ENCODE data around the gene WIPF3.
"Not testable (repeated sequence)": the region's sequence is repeated elsewhere in the genome, so short reads cannot be mapped to it uniquely, and the experiment has no call there.

Gene WIPF3

DNA sequence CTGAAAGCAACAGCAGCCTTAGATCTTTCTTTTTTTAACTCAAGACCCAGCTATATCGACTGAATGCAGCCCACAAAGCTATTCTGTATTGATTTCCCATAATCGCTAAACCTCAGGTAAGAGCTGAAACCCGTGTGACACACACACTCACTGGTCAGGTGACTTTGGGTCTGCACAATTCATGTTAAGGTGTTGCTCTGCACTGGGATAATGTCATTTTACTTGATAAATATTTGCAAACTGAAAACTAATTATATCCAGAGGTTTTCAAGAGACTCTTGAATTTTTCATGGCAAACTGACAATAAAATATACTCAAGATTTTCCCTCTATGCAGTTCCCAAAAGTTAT, 150.2 kb downstream of the WIPF3 start:
- DNase-seq = no peak

GRCh38 chr7:29957521-29958310, 151.4 kb downstream of the WIPF3 start:
- no peak for DNase-seq

DNA sequence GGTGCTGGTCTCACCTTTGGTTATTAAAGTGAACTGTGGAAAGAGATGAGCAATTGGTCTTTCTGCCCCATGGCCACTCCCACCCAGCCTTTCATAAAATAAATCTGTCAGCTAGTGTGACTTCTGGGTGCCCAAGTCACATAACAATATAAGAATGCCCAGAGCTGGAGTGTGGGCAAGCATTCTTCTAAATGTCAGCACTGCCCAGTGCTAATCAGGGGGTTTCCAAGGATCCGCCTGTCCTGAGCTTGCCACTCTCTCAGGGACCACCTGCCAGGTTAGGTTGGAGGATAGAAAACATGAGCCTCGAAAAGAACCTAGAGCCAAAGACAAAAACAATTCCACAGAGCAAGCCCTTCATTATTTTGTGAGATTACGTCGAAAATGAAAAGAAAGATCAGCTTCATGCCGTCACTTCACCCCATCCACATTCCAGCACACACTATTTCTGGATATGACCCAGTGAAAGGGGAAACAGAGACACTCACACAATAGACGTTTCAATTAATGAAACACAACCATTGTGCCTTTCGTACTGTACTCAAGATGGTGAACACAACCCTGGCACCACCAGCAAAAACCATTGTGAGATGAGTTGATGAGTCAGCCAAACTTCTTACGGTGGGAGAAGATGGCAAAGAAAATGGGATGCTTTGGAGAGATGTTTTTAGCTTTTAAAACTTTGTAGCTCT, 152.5 kb downstream of the WIPF3 start:
- no peak for DNase-seq

DNA sequence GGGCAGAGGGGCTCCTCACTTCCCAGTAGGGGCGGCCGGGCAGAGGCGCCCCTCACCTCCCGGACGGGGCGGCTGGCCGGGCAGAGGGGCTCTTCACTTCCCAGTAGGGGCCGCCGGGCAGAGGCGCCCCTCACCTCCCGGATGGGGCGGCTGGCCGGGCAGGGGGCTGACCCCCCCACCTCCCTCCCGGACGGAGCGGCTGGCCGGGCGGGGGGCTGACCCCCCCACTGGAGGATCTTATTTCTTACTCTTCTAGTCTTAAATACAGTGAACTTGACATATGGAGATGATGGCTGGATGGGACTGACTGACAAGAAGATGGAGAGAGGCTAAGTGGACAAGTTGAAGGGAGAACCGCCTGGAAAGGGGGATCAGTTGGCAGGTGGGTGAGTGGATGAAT, 155.3 kb downstream of the WIPF3 start:
- DNase-seq = not testable (repeated sequence)

DNA sequence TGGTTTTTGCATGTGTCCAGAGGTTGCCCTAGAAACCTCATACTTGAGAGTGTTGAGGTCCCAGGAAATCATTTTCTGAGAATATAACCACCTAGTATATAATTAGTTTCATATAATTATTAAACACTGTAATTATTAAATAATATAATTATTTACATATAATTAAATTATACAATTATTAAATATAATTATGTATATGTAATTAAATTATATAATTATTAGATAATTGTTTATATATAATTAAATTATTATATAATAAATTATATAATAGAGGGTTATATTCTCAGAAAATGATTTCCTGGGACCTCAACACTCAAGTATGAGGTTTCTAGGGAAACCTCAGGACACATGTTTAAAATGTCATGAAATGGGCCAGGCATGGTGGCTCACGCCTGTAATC, 155.7 kb downstream of the WIPF3 start:
- DNase-seq = no peak

GRCh38 chr7:29965030-29965429, 158.7 kb downstream of the WIPF3 start:
- DNase-seq = no peak
